Measurements from ENCODE around the gene FHIT.

GRCh38 chr3:60764870-60765269 lies 486.4 kb downstream of the FHIT start:
- no peak for TF ChIP-seq ZNF274 (IDR thresholded peaks at IDR 0.05; ENCODE audit: low read depth, low read length)
- no peak for TF ChIP-seq SUZ12 (IDR thresholded peaks at IDR 0.05; ENCODE audit: extremely low read depth, insufficient read depth, insufficient read length)
